Neural progenitor cell (in vitro differentiated cells): ENCODE data around the gene CACNB4. TPM values are rescaled to one million over a fixed set of nuclear protein-coding genes. Genes with fewer than 3 reads are reported as not detected.
"Not testable (repeated sequence)": the region's sequence is repeated elsewhere in the genome, so short reads cannot be mapped to it uniquely, and the experiment has no call there.

Experiments used
- DNase-seq: peaks from one replicate; pipeline ENCODE4 v3.0.0-alpha.2; 2016; ENCODE audit warnings: low spot score
- H2AFZ ChIP-seq: fragments of 200-600 bp; sonication (generic); replicated peaks from 2 replicates; pipeline ENCODE4 v1.6.1; 2016; ENCODE audit warnings: antibody characterized with exemption
- H3F3A ChIP-seq: fragments of 200-600 bp; sonication (generic); 2 replicates; pipeline ENCODE4 v1.6.1; 2016; ENCODE audit warnings: antibody characterized with exemption, low read depth
- H3K27ac ChIP-seq: fragments of 200-600 bp; sonication (generic); 2 replicates; pipeline ENCODE4 v1.5.1; 2016; ENCODE audit warnings: mild to moderate bottlenecking
- H3K27me3 ChIP-seq: fragments of 200-600 bp; sonication (generic); 2 replicates; pipeline ENCODE4 v1.6.1; 2016; ENCODE audit warnings: mild to moderate bottlenecking, moderate library complexity
- H3K36me3 ChIP-seq: fragments of 200-600 bp; sonication (generic); 2 replicates; pipeline ENCODE4 v1.5.1; 2016
- H3K4me1 ChIP-seq: fragments of 200-600 bp; sonication (generic); 2 replicates; pipeline ENCODE4 v1.6.1; 2016; ENCODE audit warnings: mixed run types
- H3K4me2 ChIP-seq: fragments of 200-600 bp; sonication (generic); 2 replicates; pipeline ENCODE4 v1.6.1; 2016
- H3K4me3 ChIP-seq: fragments of 200-600 bp; sonication (generic); 2 replicates; pipeline ENCODE4 v1.5.1; 2016
- H3K79me2 ChIP-seq: fragments of 200-600 bp; sonication (generic); 2 replicates; pipeline ENCODE4 v1.6.1; 2016; ENCODE audit warnings: low read depth
- H3K9ac ChIP-seq: fragments of 200-600 bp; sonication (generic); 2 replicates; pipeline ENCODE4 v1.6.1; 2016
- H3K9me3 ChIP-seq: fragments of 200-600 bp; sonication (generic); 2 replicates; pipeline ENCODE4 v1.5.1; 2016; ENCODE audit warnings: low read depth
- H4K20me1 ChIP-seq: fragments of 200-600 bp; sonication (generic); 2 replicates; pipeline ENCODE4 v1.6.1; 2016; ENCODE audit warnings: low read depth
- H3K27ac Mint-ChIP-seq: 3 replicates; pipeline ENCODE4 v1.8.0; 2021; ENCODE audit warnings: mixed read lengths
- H3K27me3 Mint-ChIP-seq: 2 replicates; pipeline ENCODE4 v1.8.0; 2022; ENCODE audit warnings: low read depth, mild to moderate bottlenecking, inconsistent platforms, moderate library complexity, mixed read lengths; ENCODE audit not compliant: insufficient read depth
- H3K36me3 Mint-ChIP-seq: 3 replicates; pipeline ENCODE4 v1.8.0; 2021; ENCODE audit warnings: mixed read lengths
- H3K4me1 Mint-ChIP-seq: 3 replicates; pipeline ENCODE4 v1.8.0; 2021; ENCODE audit warnings: mixed read lengths
- H3K4me3 Mint-ChIP-seq: 3 replicates; pipeline ENCODE4 v1.8.0; 2021; ENCODE audit warnings: mild to moderate bottlenecking, moderate library complexity, mixed read lengths
- H3K9me3 Mint-ChIP-seq: 3 replicates; pipeline ENCODE4 v1.8.0; 2020; ENCODE audit warnings: mixed read lengths
- EZH2 ChIP-seq: fragments of 200-600 bp; sonication (generic); IDR thresholded peaks from 2 replicates; pipeline ENCODE4 v1.6.1; 2017; ENCODE audit warnings: antibody characterized with exemption, mild to moderate bottlenecking, moderate library complexity
- EZH2phosphoT487 ChIP-seq: fragments of 200-600 bp; sonication (generic); IDR thresholded peaks from 2 replicates; pipeline ENCODE4 v1.6.1; 2017; ENCODE audit warnings: antibody characterized with exemption
- total RNA-seq: library from RNA; depleted of rRNA; stranded (reverse); fragments of >200 nt; gene quantifications from 2 replicates; pipeline ENCODE4 v1.2.3, GENCODE V29; 2015; ENCODE audit warnings: low replicate concordance
- TF ChIP-seq, protein P1 (sequence below): fragments of 200-600 bp; sonication (generic); IDR thresholded peaks from 2 replicates; pipeline ENCODE4 v1.5.1; 2017; ENCODE audit warnings: antibody characterized with exemption, mild to moderate bottlenecking

The CACNB4 gene
- total RNA-seq, 1 donor from 2014 or later, result 14.2 TPM

DNA sequence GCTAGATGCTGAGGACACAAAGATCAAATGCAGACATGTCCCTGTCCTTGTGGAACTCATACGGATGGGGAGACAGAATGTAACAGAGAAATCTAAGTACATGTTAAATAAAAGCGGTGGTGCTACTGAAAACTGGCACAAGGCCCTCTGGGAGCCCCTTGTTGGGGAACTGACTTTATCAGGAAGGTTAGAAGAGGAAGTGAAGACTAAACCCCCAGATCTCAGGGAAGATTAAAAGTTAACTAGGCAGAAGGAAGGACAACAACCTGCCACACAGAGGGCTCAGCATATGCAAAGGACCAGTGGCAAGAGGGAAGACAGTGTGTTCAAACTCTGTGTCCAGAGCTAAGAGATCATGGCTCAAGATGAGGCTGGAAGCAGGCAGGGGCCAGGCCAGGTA is 4.8 kb downstream of the CACNB4 start:
- no peak overlapping the region for H3K4me3 ChIP-seq
- no peak overlapping the region for H3K9ac ChIP-seq
- peaks cover 7% of the 10 kb centered on the region for H3K4me1 ChIP-seq
- peaks cover 11% of the 10 kb centered on the region for H3F3A ChIP-seq
- no peak overlapping the region for H3K27ac Mint-ChIP-seq
- no peaks in the 10 kb centered on the region for H3K36me3 ChIP-seq
- H3K27ac ChIP-seq, result no peak overlapping the region
- peaks cover 6% of the 10 kb centered on the region for H4K20me1 ChIP-seq
- no peak overlapping the region for H2AFZ ChIP-seq
- no peak overlapping the region for H3K4me2 ChIP-seq
- peaks cover 63% of the 10 kb centered on the region for H3K27me3 ChIP-seq
- peaks cover 8% of the 10 kb centered on the region for H3K4me1 Mint-ChIP-seq
- H3K9me3 Mint-ChIP-seq, result no peaks in the 10 kb centered on the region
- no peaks in the 10 kb centered on the region for H3K79me2 ChIP-seq
- DNase-seq, result no peak
- H3K36me3 Mint-ChIP-seq, result no peaks in the 10 kb centered on the region
- H3K9me3 ChIP-seq, result no peaks in the 10 kb centered on the region
- no peak overlapping the region for H3K4me3 Mint-ChIP-seq
- H3K27me3 Mint-ChIP-seq, result peaks cover 10% of the 10 kb centered on the region
- TF ChIP-seq EZH2phosphoT487 (no peak), EZH2 (no peak)
- TF ChIP-seq, protein P1, sequence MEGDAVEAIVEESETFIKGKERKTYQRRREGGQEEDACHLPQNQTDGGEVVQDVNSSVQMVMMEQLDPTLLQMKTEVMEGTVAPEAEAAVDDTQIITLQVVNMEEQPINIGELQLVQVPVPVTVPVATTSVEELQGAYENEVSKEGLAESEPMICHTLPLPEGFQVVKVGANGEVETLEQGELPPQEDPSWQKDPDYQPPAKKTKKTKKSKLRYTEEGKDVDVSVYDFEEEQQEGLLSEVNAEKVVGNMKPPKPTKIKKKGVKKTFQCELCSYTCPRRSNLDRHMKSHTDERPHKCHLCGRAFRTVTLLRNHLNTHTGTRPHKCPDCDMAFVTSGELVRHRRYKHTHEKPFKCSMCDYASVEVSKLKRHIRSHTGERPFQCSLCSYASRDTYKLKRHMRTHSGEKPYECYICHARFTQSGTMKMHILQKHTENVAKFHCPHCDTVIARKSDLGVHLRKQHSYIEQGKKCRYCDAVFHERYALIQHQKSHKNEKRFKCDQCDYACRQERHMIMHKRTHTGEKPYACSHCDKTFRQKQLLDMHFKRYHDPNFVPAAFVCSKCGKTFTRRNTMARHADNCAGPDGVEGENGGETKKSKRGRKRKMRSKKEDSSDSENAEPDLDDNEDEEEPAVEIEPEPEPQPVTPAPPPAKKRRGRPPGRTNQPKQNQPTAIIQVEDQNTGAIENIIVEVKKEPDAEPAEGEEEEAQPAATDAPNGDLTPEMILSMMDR, result no peak

DNA sequence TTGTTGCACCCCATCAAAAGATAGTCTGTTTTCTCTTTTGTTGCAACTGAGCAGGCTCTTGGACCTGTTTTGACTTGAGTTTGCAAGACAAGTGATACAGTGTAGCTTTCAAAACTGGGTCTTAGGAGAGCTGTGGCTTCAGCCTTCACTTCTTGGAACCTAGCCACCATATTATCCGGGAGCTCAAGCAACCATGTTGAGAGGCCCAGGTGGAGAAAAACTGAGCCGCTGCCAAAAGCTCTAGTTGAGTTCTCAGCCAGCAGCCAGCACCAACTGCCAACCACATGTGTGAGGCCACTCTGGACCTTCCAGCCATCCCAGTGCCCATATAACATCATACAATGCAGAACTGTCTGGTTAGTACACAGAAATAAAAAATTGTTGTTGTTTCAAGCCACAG is 5.4 kb downstream of the CACNB4 start:
- Histone ChIP-seq H3K4me3 (no peak overlapping the region), H2AFZ (no peak overlapping the region), H3K79me2 (no peaks in the 10 kb centered on the region), H3K9ac (no peak overlapping the region), H3K9me3 (no peaks in the 10 kb centered on the region), H3K27ac (no peak overlapping the region), H3K4me2 (no peak overlapping the region), H3K36me3 (no peaks in the 10 kb centered on the region), H3F3A (peaks cover 11% of the 10 kb centered on the region), H4K20me1 (peaks cover 6% of the 10 kb centered on the region), H3K27me3 (peaks cover 57% of the 10 kb centered on the region), H3K4me1 (peaks cover 7% of the 10 kb centered on the region)
- no peak for DNase-seq
- Mint-ChIP-seq H3K9me3 (no peaks in the 10 kb centered on the region), H3K4me1 (peaks cover 8% of the 10 kb centered on the region), H3K4me3 (no peak overlapping the region), H3K27me3 (peaks cover 10% of the 10 kb centered on the region), H3K36me3 (no peaks in the 10 kb centered on the region), H3K27ac (no peak overlapping the region)
- TF ChIP-seq, protein P1, result no peak
- no peak for TF ChIP-seq EZH2phosphoT487

DNA sequence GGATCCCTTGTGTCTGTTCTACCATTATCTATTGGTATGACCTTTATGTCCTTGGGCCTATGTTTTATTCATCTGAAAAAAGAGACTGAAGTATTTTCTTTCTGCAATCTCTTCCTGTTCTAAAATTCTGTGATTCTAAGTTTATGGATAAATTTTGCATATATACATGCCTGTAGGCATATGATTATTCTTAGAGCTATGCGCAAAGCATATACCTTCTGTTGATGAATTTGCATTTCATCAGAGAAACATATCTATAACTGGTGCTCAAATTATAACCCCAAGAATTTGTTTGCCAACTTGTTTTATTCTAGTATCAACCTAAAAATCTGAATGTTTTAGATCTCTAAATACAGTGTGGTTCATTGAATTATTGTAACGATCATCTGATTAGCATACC is 6.7 kb downstream of the CACNB4 start:
- Histone ChIP-seq H2AFZ (no peak overlapping the region), H3K4me1 (no peaks in the 10 kb centered on the region), H3K79me2 (no peaks in the 10 kb centered on the region), H3F3A (no peaks in the 10 kb centered on the region), H3K36me3 (no peaks in the 10 kb centered on the region), H3K9me3 (no peaks in the 10 kb centered on the region), H3K4me2 (no peak overlapping the region), H3K27ac (no peak overlapping the region), H4K20me1 (no peaks in the 10 kb centered on the region), H3K9ac (no peak overlapping the region), H3K4me3 (no peak overlapping the region), H3K27me3 (peaks cover 43% of the 10 kb centered on the region)
- H3K27me3 Mint-ChIP-seq, result peaks cover under 1% of the 10 kb centered on the region
- H3K4me3 Mint-ChIP-seq, result no peak overlapping the region
- no peak for DNase-seq
- H3K36me3 Mint-ChIP-seq, result no peaks in the 10 kb centered on the region
- H3K4me1 Mint-ChIP-seq, result peaks cover under 1% of the 10 kb centered on the region
- no peak overlapping the region for H3K27ac Mint-ChIP-seq
- no peaks in the 10 kb centered on the region for H3K9me3 Mint-ChIP-seq
- TF ChIP-seq EZH2phosphoT487, result no peak
- TF ChIP-seq, protein P1, result no peak
- TF ChIP-seq EZH2, result no peak

DNA sequence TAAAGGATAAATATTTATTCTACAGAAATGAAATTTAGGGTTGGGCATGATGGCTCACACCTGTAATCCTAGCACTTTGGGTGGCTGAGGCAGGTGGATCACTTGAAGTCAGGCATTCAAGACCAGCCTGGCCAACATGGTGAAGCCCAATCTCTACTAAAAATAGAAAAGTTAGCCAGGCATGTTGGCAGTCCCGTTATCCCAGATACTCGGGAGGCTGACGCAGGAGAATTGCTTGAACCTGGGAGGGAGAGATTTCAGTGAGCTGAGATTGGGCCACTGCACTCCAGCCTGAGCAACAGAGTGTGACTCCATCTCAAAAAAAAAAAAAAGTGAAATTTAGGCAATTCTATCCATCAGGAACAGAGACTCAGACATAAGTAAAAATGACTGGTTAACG is 8.1 kb downstream of the CACNB4 start:
- H3K9ac ChIP-seq, H3K27ac ChIP-seq, H3K4me3 ChIP-seq, H3K79me2 ChIP-seq, H3K27ac Mint-ChIP-seq, H3K9me3 Mint-ChIP-seq, H3K36me3 Mint-ChIP-seq, H2AFZ ChIP-seq, DNase-seq, H3K36me3 ChIP-seq, H3K4me1 ChIP-seq, H3K4me2 ChIP-seq, H3K27me3 Mint-ChIP-seq, H3K4me3 Mint-ChIP-seq, H3F3A ChIP-seq, H4K20me1 ChIP-seq, H3K9me3 ChIP-seq, H3K4me1 Mint-ChIP-seq: not testable (repeated sequence)
- peaks cover 30% of the 10 kb centered on the region for H3K27me3 ChIP-seq
